Endothelial cell of umbilical vein (primary cell): ENCODE measurements around the gene IST1. TPM values are rescaled to one million over a fixed set of nuclear protein-coding genes. Genes with fewer than 3 reads are reported as not detected.

ENCODE experiments used
- BruUV-seq: library from RNA; stranded (reverse); fragments of 400-500 nt; replicated peaks from 2 replicates; lab custom pipeline; 2021; lab: Mats Ljungman, UMichigan
- CTCF ChIA-PET: fragments of 300-600, 350-600 bp; sonication (Branson Sonifier 250); formaldehyde crosslinking; loops from one replicate; lab custom pipeline; 2021; ENCODE audit warnings: antibody characterized with exemption, inconsistent platforms; lab: Charles Lee
- POLR2A ChIA-PET: fragments of 300-600, 350-600 bp; sonication (Branson Sonifier 250); formaldehyde crosslinking; loops from one replicate; lab custom pipeline; 2021; ENCODE audit warnings: antibody characterized with exemption, inconsistent platforms; lab: Charles Lee
- DNase-seq: peaks from one replicate; pipeline ENCODE4 v3.0.0-alpha.2; 2011; ENCODE audit warnings: low read depth, low spot score
- FAIRE-seq: peaks from 2 replicates; lab custom pipeline; 2011; peaks lifted over from hg19 to GRCh38; lab: Jason Lieb, UNC
- H2AFZ ChIP-seq: 2 replicates; pipeline ENCODE4 v1.6.0; 2012; ENCODE audit warnings: low read depth, low read length, control low read depth, inconsistent platforms
- H3K27ac ChIP-seq: 2 replicates; pipeline ENCODE4 v1.5.1; 2011; ENCODE audit warnings: low read depth, mild to moderate bottlenecking, control low read depth, low read length, moderate library complexity; ENCODE audit not compliant: insufficient read depth
- H3K27me3 ChIP-seq, 2 experiments: 2 replicates each; pipeline versions ENCODE4 v1.6.0 to v1.6.1; 2011; ENCODE audit warnings: low read length in 2 of 2, mixed read lengths in 1 of 2; ENCODE audit not compliant: control insufficient read depth in 2 of 2, insufficient read depth in 2 of 2
- H3K36me3 ChIP-seq, 2 experiments: 2 replicates in 1 of 2; 3 replicates in 1 of 2; pipeline ENCODE4 v1.5.1; 2011; ENCODE audit warnings: low read length in 2 of 2, mild to moderate bottlenecking in 1 of 2, moderate library complexity in 1 of 2; ENCODE audit not compliant: control insufficient read depth in 2 of 2, insufficient read depth in 2 of 2; ENCODE audit errors: extremely low read depth in 1 of 2
- H3K4me1 ChIP-seq: 3 replicates; pipeline ENCODE4 v1.5.1; 2011; ENCODE audit warnings: mild to moderate bottlenecking, low read length; ENCODE audit not compliant: control insufficient read depth, insufficient read depth; ENCODE audit errors: extremely low read depth
- H3K4me2 ChIP-seq: 2 replicates; pipeline ENCODE4 v1.6.1; 2011; ENCODE audit warnings: low read length, control low read depth, mixed read lengths; ENCODE audit not compliant: insufficient read depth
- H3K4me3 ChIP-seq, 3 experiments: fragments of 200-600 bp in 1 of 3; sonication (generic), shearing (Covaris generic) in 1 of 3; replicated peaks in 1 of 3; 2 replicates each; pipeline ENCODE4 v1.5.1; 2011 to 2016; ENCODE audit warnings: control low read depth in 3 of 3, low read length in 3 of 3, mild to moderate bottlenecking in 2 of 3, inconsistent platforms in 1 of 3, low read depth in 1 of 3, moderate library complexity in 1 of 3; ENCODE audit not compliant: insufficient read depth in 1 of 3
- H3K79me2 ChIP-seq: 2 replicates; pipeline ENCODE4 v1.6.0; 2012; ENCODE audit warnings: low read length, inconsistent platforms; ENCODE audit not compliant: control insufficient read depth, insufficient read depth
- H3K9ac ChIP-seq: replicated peaks from 2 replicates; pipeline ENCODE3; 2011; ENCODE audit warnings: low read length, control low read depth; ENCODE audit not compliant: insufficient read depth; ENCODE audit errors: extremely low read depth
- H3K9me1 ChIP-seq: replicated peaks from 3 replicates; pipeline ENCODE4 v1.6.0; 2011; ENCODE audit warnings: mild to moderate bottlenecking, low read length; ENCODE audit not compliant: control insufficient read depth, insufficient read depth; ENCODE audit errors: extremely low read depth
- H3K9me3 ChIP-seq: replicated peaks from 2 replicates; pipeline ENCODE4 v1.5.1; 2012; ENCODE audit warnings: low read length, inconsistent platforms; ENCODE audit not compliant: control insufficient read depth, insufficient read depth
- H4K20me1 ChIP-seq: replicated peaks from 2 replicates; pipeline ENCODE3; 2011; ENCODE audit warnings: mild to moderate bottlenecking, low read length; ENCODE audit not compliant: control insufficient read depth, insufficient read depth; ENCODE audit errors: extremely low read depth
- CTCF ChIP-seq, 2 donors: IDR thresholded peaks; 1 replicate in 1 of 2; 2 replicates in 1 of 2; pipeline ENCODE4 v1.5.1; 2011; ENCODE audit warnings: low read length in 2 of 2, mild to moderate bottlenecking in 2 of 2, moderate library complexity in 2 of 2, control low read depth in 1 of 2, inconsistent platforms in 1 of 2, low read depth in 1 of 2; ENCODE audit not compliant: insufficient read depth in 1 of 2; ENCODE audit errors: extremely low read depth in 1 of 2
- EZH2 ChIP-seq: IDR thresholded peaks from 2 replicates; pipeline ENCODE4 v1.6.1; 2012; ENCODE audit warnings: borderline replicate concordance, low read depth, mild to moderate bottlenecking, moderate library complexity, low read length, inconsistent platforms; ENCODE audit not compliant: severe bottlenecking
- FOS ChIP-seq: IDR thresholded peaks from 2 replicates; pipeline ENCODE4 v1.6.1; 2011; ENCODE audit warnings: mild to moderate bottlenecking, low read length, moderate library complexity, borderline replicate concordance; ENCODE audit not compliant: insufficient read depth
- GATA2 ChIP-seq: IDR thresholded peaks from 2 replicates; pipeline ENCODE4 v1.7.0; 2011; ENCODE audit warnings: low read depth, mild to moderate bottlenecking, moderate library complexity, mixed read lengths, low read length; ENCODE audit not compliant: insufficient read length, insufficient read depth
- JUN ChIP-seq: IDR thresholded peaks from 2 replicates; pipeline ENCODE4 v1.6.1; 2011; ENCODE audit warnings: borderline replicate concordance, low read depth; ENCODE audit not compliant: insufficient read length, insufficient read depth
- MAX ChIP-seq: IDR thresholded peaks from 2 replicates; pipeline ENCODE4 v1.6.1; 2011; ENCODE audit not compliant: insufficient read depth, insufficient read length
- MYC ChIP-seq: IDR thresholded peaks from one replicate; pipeline ENCODE4 v1.6.1; 2011; ENCODE audit warnings: mild to moderate bottlenecking, low read depth, low read length
- POLR2A ChIP-seq: IDR thresholded peaks from 2 replicates; pipeline ENCODE4 v1.6.1; 2012; ENCODE audit warnings: low read depth, mild to moderate bottlenecking, control low read depth, low read length
- POLR2AphosphoS5 ChIP-seq: IDR thresholded peaks from 2 replicates; pipeline ENCODE4 v1.6.1; 2012; ENCODE audit warnings: low read depth, mild to moderate bottlenecking, control low read depth, low read length, moderate library complexity; ENCODE audit not compliant: insufficient read depth
- dilution Hi-C: fragments of 300-500 bp; cut with MboI; formaldehyde crosslinking; loops from one replicate; pipeline ENCODE4 v1.15.0; 2019; ENCODE audit warnings: low sequenced_read_pairs; ENCODE audit not compliant: extremely low pct_ligation_motif_present
- intact Hi-C: fragments of 100-400 bp; cut with micrococcal nuclease; formaldehyde crosslinking; loops from one replicate; pipeline ENCODE4 v1.10.0; 2022
- polyA plus RNA-seq, 4 experiments: library from polyadenylated mRNA; depleted of rRNA in 3 of 4; stranded (reverse) in 3 of 4; unstranded in 1 of 4; fragments of >200 nt; gene quantifications; 2 replicates each; pipeline versions ENCODE4 v1.2.1 to v1.2.3, GENCODE V29; 2011 to 2012; ENCODE audit warnings: missing spikeins in 1 of 4
- total RNA-seq: library from RNA; stranded (reverse); gene quantifications from 2 replicates; pipeline ENCODE4 v1.2.3, GENCODE V29; 2021

The IST1 gene
- total and polyA plus RNA-seq, 2 donors (not counting 3 experiments of a cell fraction or from before 2014, with no cell fraction given), result 145 to 165 TPM

- H3K36me3 ChIP-seq, result peaks cover 18 to 28% of the 10 kb centered on the region in 2 experiments
- TF ChIP-seq CTCF (IDR thresholded peaks at IDR 0.05; ENCODE audit: extremely low read depth in 1 of 2, insufficient read depth in 1 of 2, low read depth in 1 of 2, low read length in 2 of 2), result no peak
- no peak for TF ChIP-seq POLR2AphosphoS5
- TF ChIP-seq JUN, result no peak
- no peak for TF ChIP-seq MYC
- no peak for TF ChIP-seq EZH2
- TF ChIP-seq GATA2, result no peak
- TF ChIP-seq MAX, result no peak
- no peak for TF ChIP-seq FOS
- no peak for TF ChIP-seq POLR2A
- H3K4me3 ChIP-seq, result no peak overlapping the region
- no peak overlapping the region for H3K9ac ChIP-seq
- no peak for DNase-seq
- CTCF ChIA-PET, result interaction anchor here (2.4 kb wide), 1 partner anchor 31 kb away, joined by 11 read pairs; the partner anchor contains the start of gene ZNF821
- H3K4me2 ChIP-seq, result no peak overlapping the region
- H4K20me1 ChIP-seq, result no peaks in the 10 kb centered on the region
- intact Hi-C loops, result no loop called here
- POLR2A ChIA-PET, result no interaction called here
- BruUV-seq, result no TSS peak
- no peak overlapping the region for H3K27ac ChIP-seq
- dilution Hi-C loops, result no loop called here
- H3K9me1 ChIP-seq, result no peaks in the 10 kb centered on the region
- no peak for FAIRE-seq
- H3K9me3 ChIP-seq, result no peaks in the 10 kb centered on the region
- no peaks in the 10 kb centered on the region for H3K4me1 ChIP-seq
- peaks cover 18% of the 10 kb centered on the region for H3K79me2 ChIP-seq
- H3K27me3 ChIP-seq, result no peaks in the 10 kb centered on the region
- H2AFZ ChIP-seq, result no peak overlapping the region
Observed at GRCh38 chr16:71852561-71852960, 42.8 kb upstream of the IST1 start.
